ENCODE results near the gene ZFP36. TPM values are rescaled to one million over a fixed set of nuclear protein-coding genes. Genes with fewer than 3 reads are reported as not detected.

Gene ZFP36, protein sequence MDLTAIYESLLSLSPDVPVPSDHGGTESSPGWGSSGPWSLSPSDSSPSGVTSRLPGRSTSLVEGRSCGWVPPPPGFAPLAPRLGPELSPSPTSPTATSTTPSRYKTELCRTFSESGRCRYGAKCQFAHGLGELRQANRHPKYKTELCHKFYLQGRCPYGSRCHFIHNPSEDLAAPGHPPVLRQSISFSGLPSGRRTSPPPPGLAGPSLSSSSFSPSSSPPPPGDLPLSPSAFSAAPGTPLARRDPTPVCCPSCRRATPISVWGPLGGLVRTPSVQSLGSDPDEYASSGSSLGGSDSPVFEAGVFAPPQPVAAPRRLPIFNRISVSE
- 10 to 100 TPM; 16.1 to 23.4 TPM for total RNA-seq
- 7.8 TPM for polyA plus RNA-seq (2013, experiment 1 of 2)
- 7.3 TPM for polyA plus RNA-seq (2013, experiment 2 of 2)
- long read RNA-seq, experiment 1, transcript ZFP36-203 (2 exons, 1,786 nt) = major isoform, 5 of 9 reads
- long read RNA-seq, experiment 1, partial matches to known transcripts = 4 of 9 reads
- long read RNA-seq, experiment 1, other reads (novel, unspliced or antisense) = 0 of 9 reads
- long read RNA-seq, experiment 2, transcript ZFP36-203 (2 exons, 1,786 nt) = major isoform, 27 of 30 reads
- long read RNA-seq, experiment 2, partial matches to known transcripts = 0 of 30 reads
- long read RNA-seq, experiment 2, other reads (novel, unspliced or antisense) = 3 of 30 reads
- long read RNA-seq, experiment 3, transcript ZFP36-203 (2 exons, 1,786 nt) = major isoform, 9 of 10 reads
- long read RNA-seq, experiment 3, partial matches to known transcripts = 0 of 10 reads
- long read RNA-seq, experiment 3, other reads (novel, unspliced or antisense) = 1 of 10 reads
- long read RNA-seq, experiment 4, transcript ZFP36-203 (2 exons, 1,786 nt) = major isoform, 54 of 55 reads
- long read RNA-seq, experiment 4, partial matches to known transcripts = 0 of 55 reads
- long read RNA-seq, experiment 4, other reads (novel, unspliced or antisense) = 1 of 55 reads

DNA sequence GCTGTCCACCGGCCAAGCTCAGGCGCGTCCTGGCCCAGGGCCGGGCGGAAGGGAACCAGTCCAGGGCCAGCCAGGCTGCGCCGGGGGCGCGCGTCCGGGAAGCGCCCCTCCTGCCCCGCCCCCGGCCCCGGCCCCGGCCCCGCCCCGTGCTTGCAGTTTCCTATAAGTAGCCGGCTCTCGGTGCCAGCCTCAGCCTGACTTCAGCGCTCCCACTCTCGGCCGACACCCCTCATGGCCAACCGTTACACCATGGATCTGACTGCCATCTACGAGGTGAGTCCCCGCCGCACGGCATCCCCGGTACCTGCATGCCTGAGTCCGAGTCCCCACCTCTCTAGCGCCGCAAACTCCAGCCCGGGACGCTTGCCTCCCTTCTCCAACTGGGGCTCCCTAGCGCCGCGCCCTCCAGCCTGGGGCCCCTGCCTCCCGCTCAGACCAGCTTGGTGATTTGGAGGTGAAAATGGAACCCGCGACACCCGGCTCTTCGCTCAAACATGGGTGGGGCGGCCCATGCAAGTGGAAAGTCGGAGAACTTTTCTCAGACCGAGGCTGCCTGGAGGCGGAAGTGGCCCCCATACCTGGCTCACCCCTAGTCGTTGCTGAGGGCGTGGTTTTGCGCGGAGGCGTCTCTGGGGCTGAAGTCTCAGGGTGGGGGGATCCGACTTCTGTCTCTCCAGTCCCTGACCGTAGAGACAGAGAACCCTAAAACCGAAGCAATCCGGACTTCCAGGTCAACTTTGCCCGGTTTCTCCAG is at the start of gene ZFP36:
Gene ZFP36, plus strand, starts transcription at position 192 of the 754 bp plus-strand sequence. Its CDS starts 58 bp downstream, at position 250.
- no peak within 1 kb of the TSS for H3K27ac ChIP-seq (ENCODE audit: low read depth, low read length)
- DNase-seq = peak; percentile 95
- peak within 1 kb of the TSS; percentile 95 for H3K4me3 ChIP-seq (ENCODE audit: low read length)
- Mint-ChIP-seq H3K27ac (peak within 1 kb of the TSS; percentile 95), H3K27me3 (ENCODE audit: insufficient read depth) (no peaks in the 10 kb centered on the region), H3K4me3 (peak within 1 kb of the TSS; percentile 91), H3K9me3 (no peaks in the 10 kb centered on the region), H3K36me3 (ENCODE audit: low read depth) (peaks cover 10% of the 10 kb centered on the region), H3K4me1 (peaks cover 41% of the 10 kb centered on the region)
- peak within 1 kb of the TSS; percentile 86 for H3K9ac ChIP-seq (ENCODE audit: extremely low read depth, low read length, poor library complexity, severe bottlenecking)
- H3K9me3 ChIP-seq (ENCODE audit: control insufficient read depth, low read length) = no peaks in the 10 kb centered on the region
- TF ChIP-seq, protein P1, sequence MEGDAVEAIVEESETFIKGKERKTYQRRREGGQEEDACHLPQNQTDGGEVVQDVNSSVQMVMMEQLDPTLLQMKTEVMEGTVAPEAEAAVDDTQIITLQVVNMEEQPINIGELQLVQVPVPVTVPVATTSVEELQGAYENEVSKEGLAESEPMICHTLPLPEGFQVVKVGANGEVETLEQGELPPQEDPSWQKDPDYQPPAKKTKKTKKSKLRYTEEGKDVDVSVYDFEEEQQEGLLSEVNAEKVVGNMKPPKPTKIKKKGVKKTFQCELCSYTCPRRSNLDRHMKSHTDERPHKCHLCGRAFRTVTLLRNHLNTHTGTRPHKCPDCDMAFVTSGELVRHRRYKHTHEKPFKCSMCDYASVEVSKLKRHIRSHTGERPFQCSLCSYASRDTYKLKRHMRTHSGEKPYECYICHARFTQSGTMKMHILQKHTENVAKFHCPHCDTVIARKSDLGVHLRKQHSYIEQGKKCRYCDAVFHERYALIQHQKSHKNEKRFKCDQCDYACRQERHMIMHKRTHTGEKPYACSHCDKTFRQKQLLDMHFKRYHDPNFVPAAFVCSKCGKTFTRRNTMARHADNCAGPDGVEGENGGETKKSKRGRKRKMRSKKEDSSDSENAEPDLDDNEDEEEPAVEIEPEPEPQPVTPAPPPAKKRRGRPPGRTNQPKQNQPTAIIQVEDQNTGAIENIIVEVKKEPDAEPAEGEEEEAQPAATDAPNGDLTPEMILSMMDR (conservative IDR thresholded peaks at IDR 0.05) = peak; percentile 13
- 0 to 1% methylated on average over 16 to 56 of the region's 56 CpGs for WGBS, 2 experiments (ENCODE audit: insufficient coverage in 1 of 2, insufficient read length in 1 of 2)
- H3K4me1 ChIP-seq (ENCODE audit: control insufficient read depth, insufficient read depth, low read length) = peaks cover 14% of the 10 kb centered on the region
- peaks cover 4% of the 10 kb centered on the region for H3K36me3 ChIP-seq (ENCODE audit: control insufficient read depth, insufficient read depth, low read length)
- no peaks in the 10 kb centered on the region for H3K27me3 ChIP-seq (ENCODE audit: control insufficient read depth, insufficient read depth, low read length, poor library complexity, severe bottlenecking)

DNA sequence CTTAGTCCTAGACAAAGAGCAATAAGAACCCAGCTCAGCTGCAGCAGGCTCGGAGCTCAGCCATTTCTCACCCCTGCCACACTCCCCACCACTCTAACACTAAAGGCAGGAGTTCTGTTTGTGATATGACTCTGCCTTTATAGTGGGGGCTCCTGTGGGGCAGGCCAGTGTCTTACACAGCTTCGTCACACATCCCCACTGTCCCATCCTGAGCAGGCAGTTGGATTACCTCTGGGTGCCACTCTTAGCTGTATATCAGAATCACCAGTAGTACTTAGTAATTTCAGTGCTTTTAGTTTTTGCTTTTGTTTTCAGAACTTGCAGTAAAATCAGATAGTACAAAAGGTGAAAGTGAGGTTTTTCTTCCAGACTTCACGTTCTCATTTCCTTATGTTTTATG is 47.6 kb upstream of the ZFP36 start:
- WGBS, 2 experiments (ENCODE audit: insufficient coverage in 1 of 2, insufficient read length in 1 of 2) = 97% methylated on average over 3 of the region's 3 CpGs; no CpG with 5 or more reads in 1 of the 2 experiments
- TF ChIP-seq, protein P1 (conservative IDR thresholded peaks at IDR 0.05) = no peak
- H3K9me3 Mint-ChIP-seq = no peaks in the 10 kb centered on the region
- H3K4me1 Mint-ChIP-seq = no peaks in the 10 kb centered on the region
- no peaks in the 10 kb centered on the region for H3K27me3 Mint-ChIP-seq (ENCODE audit: insufficient read depth)
- no peak overlapping the region for H3K27ac Mint-ChIP-seq
- Histone ChIP-seq H3K9me3 (ENCODE audit: control insufficient read depth, low read length) (no peaks in the 10 kb centered on the region), H3K27ac (ENCODE audit: low read depth, low read length) (no peak overlapping the region), H3K9ac (ENCODE audit: extremely low read depth, low read length, poor library complexity, severe bottlenecking) (no peak overlapping the region), H3K4me3 (ENCODE audit: low read length) (no peak overlapping the region), H3K4me1 (ENCODE audit: control insufficient read depth, insufficient read depth, low read length) (no peaks in the 10 kb centered on the region), H3K36me3 (ENCODE audit: control insufficient read depth, insufficient read depth, low read length) (peaks cover 89% of the 10 kb centered on the region), H3K27me3 (ENCODE audit: control insufficient read depth, insufficient read depth, low read length, poor library complexity, severe bottlenecking) (no peaks in the 10 kb centered on the region)
- peaks cover 84% of the 10 kb centered on the region for H3K36me3 Mint-ChIP-seq (ENCODE audit: low read depth)
- H3K4me3 Mint-ChIP-seq = no peak overlapping the region
- DNase-seq = no peak

DNA sequence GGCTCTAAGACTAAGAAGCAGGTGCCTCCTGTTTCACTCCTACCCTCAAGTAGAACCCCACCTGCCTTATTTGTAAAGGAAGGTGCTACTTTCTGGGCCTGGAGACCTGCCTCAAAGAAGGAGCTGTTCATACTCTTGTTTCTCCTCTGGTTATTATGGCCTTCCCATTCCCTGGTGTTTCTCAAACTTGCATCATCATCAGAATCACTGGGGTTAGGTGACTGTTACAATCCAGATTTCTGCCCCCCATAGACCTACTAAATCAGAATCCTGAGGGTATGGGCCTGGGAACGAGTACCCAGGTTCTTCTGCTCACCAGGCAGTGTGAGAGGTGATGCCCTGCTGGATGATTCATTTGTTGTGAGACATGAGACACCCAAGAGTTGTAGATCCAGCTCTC is 46.0 kb upstream of the ZFP36 start:
- no peak for DNase-seq
- Histone ChIP-seq H3K4me1 (ENCODE audit: control insufficient read depth, insufficient read depth, low read length) (no peaks in the 10 kb centered on the region), H3K9me3 (ENCODE audit: control insufficient read depth, low read length) (no peaks in the 10 kb centered on the region), H3K9ac (ENCODE audit: extremely low read depth, low read length, poor library complexity, severe bottlenecking) (no peak overlapping the region), H3K4me3 (ENCODE audit: low read length) (no peak overlapping the region), H3K27me3 (ENCODE audit: control insufficient read depth, insufficient read depth, low read length, poor library complexity, severe bottlenecking) (no peaks in the 10 kb centered on the region), H3K27ac (ENCODE audit: low read depth, low read length) (no peak overlapping the region), H3K36me3 (ENCODE audit: control insufficient read depth, insufficient read depth, low read length) (peaks cover 82% of the 10 kb centered on the region)
- Mint-ChIP-seq H3K27me3 (ENCODE audit: insufficient read depth) (no peaks in the 10 kb centered on the region), H3K4me1 (no peaks in the 10 kb centered on the region), H3K9me3 (no peaks in the 10 kb centered on the region), H3K36me3 (ENCODE audit: low read depth) (peaks cover 82% of the 10 kb centered on the region), H3K27ac (no peak overlapping the region), H3K4me3 (no peak overlapping the region)
- 83 to 100% methylated on average over 1 of the region's 1 CpG for WGBS, 2 experiments (ENCODE audit: insufficient coverage in 1 of 2, insufficient read length in 1 of 2)
- TF ChIP-seq, protein P1 (conservative IDR thresholded peaks at IDR 0.05) = no peak

All from endodermal cell (in vitro differentiated cells).